H9 (cell line): ENCODE measurements around the gene N4BP3. TPM values are rescaled to one million over a fixed set of nuclear protein-coding genes. Genes with fewer than 3 reads are reported as not detected.

Experiments used
- DNase-seq: peaks from one replicate; pipeline ENCODE4 v3.0.0-alpha.2; 2017
- H2AFZ ChIP-seq: one replicate; pipeline ENCODE4 v1.6.1; 2013; ENCODE audit warnings: mild to moderate bottlenecking, low read length, control low read depth, moderate library complexity
- H2AK5ac ChIP-seq: 2 replicates; pipeline ENCODE4 v1.6.1; 2013; ENCODE audit warnings: low read length, control low read depth, mixed read lengths; ENCODE audit not compliant: insufficient read length
- H2BK120ac ChIP-seq: one replicate; pipeline ENCODE4 v1.6.1; 2013; ENCODE audit warnings: low read depth, mild to moderate bottlenecking, low read length, control low read depth, inconsistent platforms; ENCODE audit not compliant: poor library complexity, severe bottlenecking
- H2BK12ac ChIP-seq: 2 replicates; pipeline ENCODE4 v1.6.1; 2013; ENCODE audit warnings: low read length, control low read depth, mixed read lengths, low read depth; ENCODE audit not compliant: insufficient read length
- H2BK15ac ChIP-seq: 2 replicates; pipeline ENCODE4 v1.6.1; 2013; ENCODE audit warnings: low read depth, low read length, control low read depth
- H2BK20ac ChIP-seq: one replicate; pipeline ENCODE4 v1.6.1; 2013; ENCODE audit warnings: low read depth, mild to moderate bottlenecking, low read length, control low read depth, inconsistent platforms; ENCODE audit not compliant: poor library complexity, severe bottlenecking
- H2BK5ac ChIP-seq: 2 replicates; pipeline ENCODE4 v1.6.1; 2013; ENCODE audit warnings: low read length, control low read depth, mixed read lengths; ENCODE audit not compliant: insufficient read length
- H3K14ac ChIP-seq: 2 replicates; pipeline ENCODE4 v1.6.1; 2013; ENCODE audit warnings: low read length, control low read depth; ENCODE audit not compliant: insufficient read depth
- H3K18ac ChIP-seq: 2 replicates; pipeline ENCODE4 v1.6.1; 2013; ENCODE audit warnings: low read depth, mild to moderate bottlenecking, mixed read lengths, low read length, control low read depth; ENCODE audit not compliant: insufficient read length
- H3K23ac ChIP-seq: 2 replicates; pipeline ENCODE4 v1.6.1; 2013; ENCODE audit warnings: low read length, control low read depth, mixed read lengths, low read depth; ENCODE audit not compliant: insufficient read length
- H3K23me2 ChIP-seq: 2 replicates; pipeline ENCODE4 v1.6.1; 2013; ENCODE audit warnings: low read depth, mild to moderate bottlenecking, mixed read lengths, low read length, control low read depth; ENCODE audit not compliant: insufficient read length, poor library complexity, severe bottlenecking
- H3K27ac ChIP-seq: 2 replicates; pipeline ENCODE4 v1.5.1; 2013; ENCODE audit warnings: low read length, control low read depth, mixed read lengths, low read depth; ENCODE audit not compliant: insufficient read length
- H3K27me3 ChIP-seq: 2 replicates; pipeline ENCODE4 v1.6.1; 2013; ENCODE audit warnings: low read length, control low read depth, inconsistent platforms; ENCODE audit not compliant: insufficient read depth
- H3K4ac ChIP-seq: 2 replicates; pipeline ENCODE4 v1.6.1; 2013; ENCODE audit warnings: low read depth, mild to moderate bottlenecking, control low read depth, inconsistent platforms, low read length, moderate library complexity
- H3K4me1 ChIP-seq: 2 replicates; pipeline ENCODE4 v1.6.1; 2013; ENCODE audit warnings: low read length, control low read depth, inconsistent platforms; ENCODE audit not compliant: insufficient read depth
- H3K4me2 ChIP-seq: 2 replicates; pipeline ENCODE4 v1.6.1; 2013; ENCODE audit warnings: low read length, control low read depth, mixed read lengths; ENCODE audit not compliant: insufficient read length, insufficient read depth
- H3K56ac ChIP-seq: 2 replicates; pipeline ENCODE4 v1.6.1; 2013; ENCODE audit warnings: low read depth, mild to moderate bottlenecking, mixed read lengths, low read length, control low read depth; ENCODE audit not compliant: insufficient read length
- H3K79me1 ChIP-seq: 2 replicates; pipeline ENCODE4 v1.6.1; 2013; ENCODE audit warnings: low read depth, mild to moderate bottlenecking, moderate library complexity, low read length, control low read depth, inconsistent platforms; ENCODE audit not compliant: insufficient read depth, poor library complexity, severe bottlenecking
- H3K79me2 ChIP-seq: 2 replicates; pipeline ENCODE4 v1.6.1; 2013; ENCODE audit warnings: low read length, control low read depth, inconsistent platforms; ENCODE audit not compliant: insufficient read depth
- H3K9ac ChIP-seq: 2 replicates; pipeline ENCODE4 v1.6.1; 2013; ENCODE audit warnings: low read length, control low read depth, mixed read lengths; ENCODE audit not compliant: insufficient read length; ENCODE audit errors: extremely low read depth
- H3K9me3 ChIP-seq: one replicate; pipeline ENCODE4 v1.6.1; 2013; ENCODE audit warnings: low read depth, low read length, inconsistent platforms; ENCODE audit not compliant: control insufficient read depth
- H3T11ph ChIP-seq: one replicate; pipeline ENCODE4 v1.6.1; 2013; ENCODE audit warnings: mild to moderate bottlenecking, low read length, control low read depth, inconsistent platforms
- H4K20me1 ChIP-seq: one replicate; pipeline ENCODE4 v1.6.1; 2013; ENCODE audit not compliant: control insufficient read depth, insufficient read length, insufficient read depth
- H4K5ac ChIP-seq: 2 replicates; pipeline ENCODE4 v1.6.1; 2013; ENCODE audit warnings: low read depth, mild to moderate bottlenecking, mixed read lengths, low read length, control low read depth; ENCODE audit not compliant: insufficient read length
- H4K8ac ChIP-seq: replicated peaks from 2 replicates; pipeline ENCODE4 v1.6.1; 2013; ENCODE audit warnings: low read length, control low read depth, mixed read lengths, low read depth; ENCODE audit not compliant: insufficient read length
- H4K91ac ChIP-seq: 2 replicates; pipeline ENCODE4 v1.6.1; 2013; ENCODE audit warnings: low read depth, mild to moderate bottlenecking, moderate library complexity, mixed read lengths, low read length, control low read depth; ENCODE audit not compliant: insufficient read length
- H3K27ac Mint-ChIP-seq, 3 experiments: 2 replicates in 2 of 3; 3 replicates in 1 of 3; pipeline ENCODE4 v1.8.0; 2020 to 2021; ENCODE audit warnings: mixed read lengths in 3 of 3, mild to moderate bottlenecking in 1 of 3, moderate library complexity in 1 of 3
- H3K27me3 Mint-ChIP-seq: 2 replicates; pipeline ENCODE4 v1.8.0; 2021; ENCODE audit warnings: low read depth, mild to moderate bottlenecking, moderate library complexity, mixed read lengths
- H3K36me3 Mint-ChIP-seq, 3 experiments: 2 replicates in 2 of 3; 3 replicates in 1 of 3; pipeline ENCODE4 v1.8.0; 2020 to 2021; ENCODE audit warnings: low read depth in 3 of 3, mixed read lengths in 3 of 3; ENCODE audit not compliant: insufficient read depth in 1 of 3
- H3K4me1 Mint-ChIP-seq, 2 experiments: 2 replicates each; pipeline ENCODE4 v1.8.0; 2020; ENCODE audit warnings: mixed read lengths in 2 of 2
- H3K4me3 Mint-ChIP-seq, 2 experiments: 2 replicates in 1 of 2; 3 replicates in 1 of 2; pipeline ENCODE4 v1.8.0; 2020 to 2021; ENCODE audit warnings: mild to moderate bottlenecking in 2 of 2, mixed read lengths in 2 of 2, moderate library complexity in 1 of 2
- H3K9me3 Mint-ChIP-seq, 2 experiments: 2 replicates in 1 of 2; 3 replicates in 1 of 2; pipeline ENCODE4 v1.8.0; 2020; ENCODE audit warnings: mild to moderate bottlenecking in 2 of 2, mixed read lengths in 2 of 2, moderate library complexity in 1 of 2
- CTCF ChIP-seq: fragments of 200-600 bp; sonication (generic); conservative IDR thresholded peaks from 3 replicates; pipeline ENCODE4 v1.8.0; 2021; ENCODE audit warnings: antibody characterized with exemption, mild to moderate bottlenecking
- WGBS: extraction: QIAGEN DNeasy Blood & Tissue Kit; methylation state at CpG from one replicate; pipeline ENCODE4 v1.1.7; 2013; ENCODE audit warnings: missing lambda C conversion rate, low lambda C conversion rate, mixed read lengths; ENCODE audit not compliant: insufficient read length; ENCODE audit errors: extremely low coverage; 5-methylcytosine and 5-hydroxymethylcytosine counted together
- total RNA-seq: library from RNA; stranded (reverse); gene quantifications from 2 replicates; pipeline ENCODE4 v1.2.1, GENCODE V29; 2021

N4BP3 gene
- total RNA-seq, 1 experiment from 2014 or later, result 32.1 TPM

- Histone ChIP-seq H3K23ac (no peak overlapping the region), H4K91ac (no peak overlapping the region), H2BK20ac (no peak overlapping the region), H2BK120ac (no peak overlapping the region), H2BK12ac (no peak overlapping the region), H2BK15ac (no peak overlapping the region), H3K4ac (no peak overlapping the region), H3K79me1 (no peaks in the 10 kb centered on the region), H4K20me1 (no peaks in the 10 kb centered on the region), H3K27me3 (no peaks in the 10 kb centered on the region), H3K56ac (no peak overlapping the region), H3K27ac (no peak overlapping the region), H2AFZ (no peak overlapping the region), H3K79me2 (peaks cover 9% of the 10 kb centered on the region; the same call in 1 of the 2 replicates), H4K5ac (no peak overlapping the region), H4K8ac (no peak overlapping the region), H3K18ac (no peak overlapping the region), H3K4me1 (peaks cover 3% of the 10 kb centered on the region; the same call in 1 of the 2 replicates), H3K23me2 (peaks cover 12% of the 10 kb centered on the region), H3K4me2 (no peak overlapping the region), H3K9ac (no peak overlapping the region), H3T11ph (no peak overlapping the region), H3K14ac (no peak overlapping the region), H2BK5ac (no peak overlapping the region), H2AK5ac (no peak overlapping the region), H3K9me3 (no peaks in the 10 kb centered on the region)
- Mint-ChIP-seq H3K27me3 (peaks cover 9% of the 10 kb centered on the region), H3K36me3 (peaks cover 2 to 11% (median 4%) of the 10 kb centered on the region in 3 experiments; a peak in 6 of 7 replicates), H3K4me1 (peaks cover 15 to 21% of the 10 kb centered on the region in 2 experiments), H3K4me3 (peak overlapping the region in 1 of 2 experiments; percentile 1; a peak in 2 of 5 replicates), H3K9me3 (peaks cover 5 to 7% of the 10 kb centered on the region in 2 experiments; a peak in 4 of 5 replicates), H3K27ac (no peak overlapping the region)
- no peak for DNase-seq
- WGBS, result no CpG with 5 or more reads among the region's 9 CpGs
- TF ChIP-seq CTCF, result no peak
These were observed 2.8 kb upstream of the N4BP3 start for GRCh38 chr5:178110511-178110910.
